Stimulated activated CD4-positive, alpha-beta T cell treated with anti-CD3 and anti-CD28 coated beads, Interleukin-1b, Interleukin-23, amount 100 ng/mL, for 1 hour (primary cell): ENCODE results near the gene POMC.
"Not testable (repeated sequence)": the region's sequence is repeated elsewhere in the genome, so short reads cannot be mapped to it uniquely, and the experiment has no call there.

Experiments used
- DNase-seq, 2 donors: peaks; one replicate each; pipeline ENCODE4 v3.0.0-alpha.2; 2020; ENCODE audit warnings: low read depth in 2 of 2

POMC gene

GRCh38 chr2:25168256-25169072, at the start of gene POMC:
TSS of gene POMC (minus strand) at chr2:25168580. CDS start at chr2:25164772, 3,808 bp downstream.
- DNase-seq, result no peak

- DNase-seq, result no peak
Measured at GRCh38 chr2:25218100-25218499, 49.7 kb upstream of the POMC start.

- DNase-seq, result peak; percentile 62 to 70
Measured at GRCh38 chr2:25215948-25216679, 47.7 kb upstream of the POMC start.

GRCh38 chr2:25215232-25215631, 46.9 kb upstream of the POMC start:
- DNase-seq, result no peak

GRCh38 chr2:25213229-25213628, 44.8 kb upstream of the POMC start:
- DNase-seq, result no peak

- not testable (repeated sequence) for DNase-seq
Measured at GRCh38 chr2:25210923-25211322, 42.5 kb upstream of the POMC start.

GRCh38 chr2:25207078-25207545, 38.7 kb upstream of the POMC start:
- no peak for DNase-seq

GRCh38 chr2:25204190-25204838, 35.9 kb upstream of the POMC start:
- DNase-seq, result no peak

GRCh38 chr2:25202275-25202674, 33.9 kb upstream of the POMC start:
- no peak for DNase-seq

- no peak for DNase-seq
Measured at GRCh38 chr2:25201794-25202193, 33.4 kb upstream of the POMC start.

- no peak for DNase-seq
Measured at GRCh38 chr2:25201265-25201664, 32.9 kb upstream of the POMC start.

GRCh38 chr2:25198576-25198975, 30.2 kb upstream of the POMC start:
- DNase-seq, result no peak

GRCh38 chr2:25198209-25198525, 29.8 kb upstream of the POMC start:
- no peak for DNase-seq

- DNase-seq, result no peak
Measured at GRCh38 chr2:25197336-25198208, 29.2 kb upstream of the POMC start.

- DNase-seq, result no peak
Measured at GRCh38 chr2:25194576-25195122, 26.3 kb upstream of the POMC start.

- no peak for DNase-seq
Measured at GRCh38 chr2:25190536-25190935, 22.2 kb upstream of the POMC start.

GRCh38 chr2:25188405-25188804, 20.0 kb upstream of the POMC start:
- DNase-seq, result no peak

GRCh38 chr2:25187729-25188350, 19.5 kb upstream of the POMC start:
- no peak for DNase-seq

GRCh38 chr2:25184254-25184653, 15.9 kb upstream of the POMC start:
- no peak for DNase-seq

- DNase-seq, result no peak
Measured at GRCh38 chr2:25178976-25179375, 10.6 kb upstream of the POMC start.

- DNase-seq, result no peak
Measured at GRCh38 chr2:25177211-25177611, 8.8 kb upstream of the POMC start.
